ENCODE data around the gene SETD7. TPM values are rescaled to one million over a fixed set of nuclear protein-coding genes. Genes with fewer than 3 reads are reported as not detected.

The SETD7 gene
- total and polyA plus RNA-seq, 4 donors, result 30.3 to 82.4 (median 58.8) TPM

DNA sequence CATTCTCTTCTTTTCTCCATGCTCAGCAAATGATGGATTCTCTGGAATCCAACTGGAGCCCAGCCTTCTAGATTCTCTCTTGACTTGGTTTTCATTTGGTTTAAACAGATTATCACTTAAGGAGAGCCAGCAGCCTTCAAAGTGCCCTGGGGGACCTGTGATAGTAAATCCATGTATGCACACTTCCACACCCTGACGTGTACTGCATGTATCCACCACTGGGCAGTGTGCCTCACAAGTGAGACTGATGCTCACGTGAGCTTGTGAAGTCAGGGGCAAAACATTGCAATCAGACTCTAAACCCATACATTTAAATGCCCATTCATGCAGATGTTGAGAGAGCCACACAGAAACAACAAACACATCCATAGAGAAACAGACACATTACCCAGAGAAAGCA, 28.0 kb upstream of the SETD7 start:
- no peaks in the 10 kb centered on the region for H3K36me3 ChIP-seq (ENCODE audit: control insufficient read depth in 1 of 2, insufficient read depth in 2 of 2, low read length in 1 of 2)
- no peaks in the 10 kb centered on the region for H3K4me1 ChIP-seq (ENCODE audit: control insufficient read depth in 1 of 2, insufficient read depth in 2 of 2, low read length in 2 of 2)
- no peak for DNase-seq
- ATAC-seq (ENCODE audit: low FRiP score), result no peak
- H3K9me3 ChIP-seq (ENCODE audit: control insufficient read depth, low read length), result no peaks in the 10 kb centered on the region
- H3K27me3 ChIP-seq (ENCODE audit: control insufficient read depth in 1 of 2, insufficient read depth in 2 of 2, low read length in 1 of 2), result no peaks in the 10 kb centered on the region
- WGBS, 2 donors, result 63 to 75% methylated on average over 2 of the region's 2 CpGs
- H3K4me3 ChIP-seq (ENCODE audit: low read length in 2 of 2), result no peak overlapping the region
- intact Hi-C loops (cut with DNase I), result no loop called here
- H3K27ac ChIP-seq (ENCODE audit: low read depth in 1 of 2, low read length in 2 of 2), result no peak overlapping the region

DNA sequence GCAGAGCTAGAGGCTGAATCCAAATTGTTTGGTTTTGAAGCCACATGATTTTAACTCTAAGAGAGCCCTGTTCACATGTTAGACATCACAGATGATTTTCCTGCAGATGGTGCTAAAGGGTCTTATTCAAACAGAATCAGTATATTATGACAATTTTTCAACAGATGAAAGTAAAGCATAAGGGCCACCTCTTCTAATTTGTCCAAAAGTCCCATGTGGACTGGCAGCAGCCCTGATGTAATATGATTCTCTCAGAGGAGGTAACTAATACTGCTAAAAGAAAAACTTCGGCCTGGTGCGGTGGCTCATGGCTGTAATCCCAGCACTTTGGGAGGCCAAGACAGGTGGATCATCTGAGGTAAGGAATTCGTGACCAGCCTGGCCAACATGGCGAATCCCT, 26.0 kb upstream of the SETD7 start:
- Histone ChIP-seq H3K9me3 (ENCODE audit: control insufficient read depth, low read length) (no peaks in the 10 kb centered on the region), H3K4me3 (ENCODE audit: low read length in 2 of 2) (no peak overlapping the region), H3K36me3 (ENCODE audit: control insufficient read depth in 1 of 2, insufficient read depth in 2 of 2, low read length in 1 of 2) (no peaks in the 10 kb centered on the region), H3K27ac (ENCODE audit: low read depth in 1 of 2, low read length in 2 of 2) (no peak overlapping the region), H3K4me1 (ENCODE audit: control insufficient read depth in 1 of 2, insufficient read depth in 2 of 2, low read length in 2 of 2) (no peaks in the 10 kb centered on the region), H3K27me3 (ENCODE audit: control insufficient read depth in 1 of 2, insufficient read depth in 2 of 2, low read length in 1 of 2) (no peaks in the 10 kb centered on the region)
- intact Hi-C loops (cut with DNase I), result no loop called here
- ATAC-seq (ENCODE audit: low FRiP score) (no peak), DNase-seq (no peak)
- WGBS, 2 donors, result 87 to 91% methylated on average over 4 of the region's 4 CpGs

DNA sequence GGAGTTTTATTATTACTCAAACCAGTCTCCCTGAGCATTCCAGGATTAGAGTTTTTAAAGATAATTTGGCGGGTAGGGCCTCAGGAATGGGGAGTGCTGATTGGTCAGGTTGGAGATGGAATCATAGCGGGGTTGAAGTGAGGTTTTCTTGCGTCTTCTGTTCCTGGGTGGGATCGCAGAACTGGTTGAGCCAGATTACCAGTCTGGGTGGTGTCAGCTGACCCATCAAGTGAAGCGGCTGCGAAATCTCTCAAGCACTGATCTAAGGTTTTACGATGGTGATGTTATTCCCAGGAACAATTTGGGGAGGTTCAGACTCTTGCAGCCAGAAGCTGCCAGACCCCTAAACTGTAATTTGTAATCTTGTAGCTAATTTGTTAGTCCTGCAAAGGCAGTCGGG, 25.1 kb upstream of the SETD7 start:
- intact Hi-C loops (cut with DNase I), result no loop called here
- WGBS, 2 donors, result 95 to 96% methylated on average over 8 of the region's 8 CpGs
- H3K4me3 ChIP-seq (ENCODE audit: low read length in 2 of 2), result no peak overlapping the region
- H3K36me3 ChIP-seq (ENCODE audit: control insufficient read depth in 1 of 2, insufficient read depth in 2 of 2, low read length in 1 of 2), result no peaks in the 10 kb centered on the region
- ATAC-seq (ENCODE audit: low FRiP score) (no peak), DNase-seq (no peak)
- H3K4me1 ChIP-seq (ENCODE audit: control insufficient read depth in 1 of 2, insufficient read depth in 2 of 2, low read length in 2 of 2), result no peaks in the 10 kb centered on the region
- H3K27me3 ChIP-seq (ENCODE audit: control insufficient read depth in 1 of 2, insufficient read depth in 2 of 2, low read length in 1 of 2), result no peaks in the 10 kb centered on the region
- no peaks in the 10 kb centered on the region for H3K9me3 ChIP-seq (ENCODE audit: control insufficient read depth, low read length)
- no peak overlapping the region for H3K27ac ChIP-seq (ENCODE audit: low read depth in 1 of 2, low read length in 2 of 2)

DNA sequence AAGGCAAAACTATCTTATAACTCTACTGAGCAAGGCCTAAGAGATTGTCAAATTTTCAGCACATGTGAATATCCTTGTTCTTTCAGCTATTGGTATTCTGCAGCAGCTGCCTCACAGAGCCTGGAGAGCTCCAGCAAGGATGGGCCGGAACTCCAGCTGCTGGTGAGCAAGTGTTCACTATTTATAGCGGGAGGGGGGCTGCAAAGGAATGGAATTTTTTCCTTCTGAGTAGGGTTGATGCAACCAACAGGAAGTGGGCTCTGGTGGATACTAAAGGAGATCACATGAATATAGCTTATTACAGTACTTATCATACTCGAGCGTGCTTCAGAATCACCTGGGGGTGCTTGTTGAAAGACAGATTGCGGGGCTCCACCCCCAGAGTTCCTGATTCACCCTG, 20.2 kb upstream of the SETD7 start:
- no peak overlapping the region for H3K27ac ChIP-seq (ENCODE audit: low read depth in 1 of 2, low read length in 2 of 2)
- no peaks in the 10 kb centered on the region for H3K4me1 ChIP-seq (ENCODE audit: control insufficient read depth in 1 of 2, insufficient read depth in 2 of 2, low read length in 2 of 2)
- WGBS, 2 donors, result 90 to 94% methylated on average over 5 of the region's 5 CpGs
- H3K27me3 ChIP-seq (ENCODE audit: control insufficient read depth in 1 of 2, insufficient read depth in 2 of 2, low read length in 1 of 2), result no peaks in the 10 kb centered on the region
- no peak overlapping the region for H3K4me3 ChIP-seq (ENCODE audit: low read length in 2 of 2)
- H3K9me3 ChIP-seq (ENCODE audit: control insufficient read depth, low read length), result no peaks in the 10 kb centered on the region
- ATAC-seq (ENCODE audit: low FRiP score), result no peak
- no peak for DNase-seq
- no peaks in the 10 kb centered on the region for H3K36me3 ChIP-seq (ENCODE audit: control insufficient read depth in 1 of 2, insufficient read depth in 2 of 2, low read length in 1 of 2)
- intact Hi-C loops (cut with DNase I), result no loop called here

DNA sequence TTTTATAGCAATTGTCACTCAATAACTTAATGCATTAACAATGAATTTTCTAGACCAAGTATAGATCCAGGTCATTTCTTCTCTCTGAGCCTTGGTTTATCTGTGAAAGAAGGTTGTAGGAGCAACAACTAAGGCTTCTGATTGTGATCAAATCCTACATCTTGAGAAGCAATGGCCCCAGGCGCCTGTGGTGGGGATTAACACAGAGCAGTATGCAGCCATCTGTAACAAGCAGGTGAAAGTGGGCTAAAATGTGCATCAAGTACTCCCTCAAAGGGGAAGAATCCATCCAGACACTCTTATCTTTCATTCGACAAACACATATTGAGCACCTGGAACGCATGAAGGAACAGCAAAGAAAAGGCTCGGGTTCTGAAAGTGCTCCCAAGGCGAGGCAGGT, 19.1 kb upstream of the SETD7 start:
- ATAC-seq (ENCODE audit: low FRiP score), result no peak
- intact Hi-C loops (cut with DNase I), result no loop called here
- H3K27me3 ChIP-seq (ENCODE audit: control insufficient read depth in 1 of 2, insufficient read depth in 2 of 2, low read length in 1 of 2), result no peaks in the 10 kb centered on the region
- DNase-seq, result no peak
- 85 to 93% methylated on average over 5 of the region's 5 CpGs for WGBS, 2 donors
- no peak overlapping the region for H3K4me3 ChIP-seq (ENCODE audit: low read length in 2 of 2)
- no peaks in the 10 kb centered on the region for H3K4me1 ChIP-seq (ENCODE audit: control insufficient read depth in 1 of 2, insufficient read depth in 2 of 2, low read length in 2 of 2)
- no peaks in the 10 kb centered on the region for H3K9me3 ChIP-seq (ENCODE audit: control insufficient read depth, low read length)
- H3K27ac ChIP-seq (ENCODE audit: low read depth in 1 of 2, low read length in 2 of 2), result no peak overlapping the region
- H3K36me3 ChIP-seq (ENCODE audit: control insufficient read depth in 1 of 2, insufficient read depth in 2 of 2, low read length in 1 of 2), result no peaks in the 10 kb centered on the region

DNA sequence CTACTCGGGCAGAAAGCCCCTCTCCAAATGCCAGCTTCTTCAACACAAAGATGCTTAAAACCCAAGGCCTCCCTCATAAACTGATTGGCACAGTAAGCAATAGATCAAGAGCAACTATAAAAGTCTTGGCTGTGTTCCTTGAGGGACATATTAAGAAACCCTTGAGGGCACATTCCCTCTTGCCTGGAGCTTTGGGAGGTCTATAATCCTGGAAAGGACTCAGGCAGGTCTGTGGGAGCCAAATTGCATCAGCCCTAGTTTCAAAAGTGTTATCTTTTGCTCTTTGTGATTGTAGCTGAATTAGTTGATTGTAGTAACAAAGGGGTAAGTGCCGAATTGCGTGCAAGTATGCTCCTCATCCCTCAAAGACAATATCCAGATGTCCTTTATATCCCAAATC, 18.6 kb upstream of the SETD7 start:
- 88 to 92% methylated on average over 3 of the region's 3 CpGs for WGBS, 2 donors
- DNase-seq, result no peak
- Histone ChIP-seq H3K9me3 (ENCODE audit: control insufficient read depth, low read length) (no peaks in the 10 kb centered on the region), H3K36me3 (ENCODE audit: control insufficient read depth in 1 of 2, insufficient read depth in 2 of 2, low read length in 1 of 2) (no peaks in the 10 kb centered on the region), H3K4me3 (ENCODE audit: low read length in 2 of 2) (no peak overlapping the region), H3K27me3 (ENCODE audit: control insufficient read depth in 1 of 2, insufficient read depth in 2 of 2, low read length in 1 of 2) (no peaks in the 10 kb centered on the region), H3K27ac (ENCODE audit: low read depth in 1 of 2, low read length in 2 of 2) (no peak overlapping the region), H3K4me1 (ENCODE audit: control insufficient read depth in 1 of 2, insufficient read depth in 2 of 2, low read length in 2 of 2) (no peaks in the 10 kb centered on the region)
- intact Hi-C loops (cut with DNase I), result no loop called here
- no peak for ATAC-seq (ENCODE audit: low FRiP score)

DNA sequence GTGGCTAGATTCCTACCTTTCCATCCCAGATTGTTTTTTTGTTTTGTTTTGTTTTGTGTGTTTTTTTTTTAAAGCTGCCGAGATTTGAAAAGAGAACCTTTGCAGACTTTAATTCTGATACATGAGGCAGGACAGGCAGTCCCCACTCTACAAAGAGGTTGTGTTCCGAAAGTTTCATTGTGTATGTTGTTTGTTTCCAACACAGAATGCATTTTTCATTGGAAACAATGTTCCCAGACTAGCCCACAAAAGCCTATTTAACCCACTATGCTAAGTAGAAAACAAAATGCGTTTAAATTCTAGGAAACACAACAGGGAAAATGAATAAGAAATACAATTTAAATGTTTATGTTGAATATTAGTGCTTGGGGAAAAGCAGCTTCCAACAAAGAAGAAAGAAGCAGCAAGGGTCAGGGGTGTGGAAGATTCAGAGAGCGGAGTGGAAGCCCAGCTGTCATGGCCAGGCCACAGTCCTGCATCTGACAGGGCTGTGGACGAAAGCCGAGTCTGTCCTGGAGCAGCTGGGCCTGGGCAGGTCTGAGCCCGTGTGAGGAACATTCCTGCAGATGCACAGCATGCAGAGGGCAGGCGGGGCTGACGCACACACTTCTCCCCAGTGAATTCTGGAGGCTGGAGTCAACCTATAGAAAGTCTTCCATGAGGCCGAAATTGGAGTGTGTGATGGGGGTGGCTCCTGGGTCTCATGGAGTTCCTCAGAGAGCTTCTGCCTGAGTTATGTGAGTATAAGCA, 12.4 kb upstream of the SETD7 start:
- Histone ChIP-seq H3K4me1 (ENCODE audit: control insufficient read depth in 1 of 2, insufficient read depth in 2 of 2, low read length in 2 of 2) (no peaks in the 10 kb centered on the region), H3K27me3 (ENCODE audit: control insufficient read depth in 1 of 2, insufficient read depth in 2 of 2, low read length in 1 of 2) (no peaks in the 10 kb centered on the region), H3K4me3 (ENCODE audit: low read length in 2 of 2) (no peak overlapping the region), H3K9me3 (ENCODE audit: control insufficient read depth, low read length) (no peaks in the 10 kb centered on the region), H3K36me3 (ENCODE audit: control insufficient read depth in 1 of 2, insufficient read depth in 2 of 2, low read length in 1 of 2) (no peaks in the 10 kb centered on the region), H3K27ac (ENCODE audit: low read depth in 1 of 2, low read length in 2 of 2) (no peak overlapping the region)
- WGBS, 2 donors, result 89 to 93% methylated on average over 10 of the region's 10 CpGs
- no peak for ATAC-seq (ENCODE audit: low FRiP score)
- no peak for DNase-seq
- intact Hi-C loops (cut with DNase I), result no loop called here

DNA sequence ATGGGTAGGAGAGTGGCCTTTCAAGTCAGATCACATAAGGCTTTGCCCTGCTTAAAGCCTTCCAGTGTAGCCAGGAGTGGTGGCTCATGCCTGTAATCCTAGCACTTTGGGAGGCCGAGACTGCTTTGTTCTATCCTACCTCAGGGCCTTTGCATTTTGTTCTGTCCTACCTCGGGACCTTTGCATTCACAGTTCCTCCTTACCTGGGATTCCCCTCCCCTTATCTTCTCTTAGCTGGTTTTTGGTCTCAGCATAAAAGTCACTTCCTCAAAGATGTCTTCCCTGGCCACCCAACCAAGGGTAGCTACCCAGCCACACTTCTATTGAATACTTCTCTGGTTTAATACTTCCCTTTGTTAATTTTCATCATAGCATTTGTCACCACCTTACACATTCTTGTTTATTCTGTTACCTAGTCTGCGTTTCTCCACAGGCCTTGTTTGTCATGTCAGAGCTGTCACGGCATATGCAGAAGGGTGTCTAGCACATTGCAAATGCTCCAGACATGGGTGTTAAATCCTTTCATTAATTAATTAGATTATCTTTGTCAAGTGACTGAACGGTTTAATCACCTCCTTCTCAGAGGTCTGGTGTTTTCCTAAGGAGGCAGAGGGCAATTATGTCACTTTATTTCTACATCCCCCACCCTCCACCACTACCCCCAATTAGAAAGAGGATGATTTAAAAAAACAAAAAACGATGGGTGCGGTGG, 11.3 kb upstream of the SETD7 start:
- 89 to 90% methylated on average over 7 of the region's 7 CpGs for WGBS, 2 donors
- Histone ChIP-seq H3K27me3 (ENCODE audit: control insufficient read depth in 1 of 2, insufficient read depth in 2 of 2, low read length in 1 of 2) (no peaks in the 10 kb centered on the region), H3K4me3 (ENCODE audit: low read length in 2 of 2) (no peak overlapping the region), H3K36me3 (ENCODE audit: control insufficient read depth in 1 of 2, insufficient read depth in 2 of 2, low read length in 1 of 2) (no peaks in the 10 kb centered on the region), H3K27ac (ENCODE audit: low read depth in 1 of 2, low read length in 2 of 2) (no peak overlapping the region), H3K4me1 (ENCODE audit: control insufficient read depth in 1 of 2, insufficient read depth in 2 of 2, low read length in 2 of 2) (no peaks in the 10 kb centered on the region), H3K9me3 (ENCODE audit: control insufficient read depth, low read length) (no peaks in the 10 kb centered on the region)
- ATAC-seq (ENCODE audit: low FRiP score) (no peak), DNase-seq (no peak)
- intact Hi-C loops (cut with DNase I), result no loop called here

DNA sequence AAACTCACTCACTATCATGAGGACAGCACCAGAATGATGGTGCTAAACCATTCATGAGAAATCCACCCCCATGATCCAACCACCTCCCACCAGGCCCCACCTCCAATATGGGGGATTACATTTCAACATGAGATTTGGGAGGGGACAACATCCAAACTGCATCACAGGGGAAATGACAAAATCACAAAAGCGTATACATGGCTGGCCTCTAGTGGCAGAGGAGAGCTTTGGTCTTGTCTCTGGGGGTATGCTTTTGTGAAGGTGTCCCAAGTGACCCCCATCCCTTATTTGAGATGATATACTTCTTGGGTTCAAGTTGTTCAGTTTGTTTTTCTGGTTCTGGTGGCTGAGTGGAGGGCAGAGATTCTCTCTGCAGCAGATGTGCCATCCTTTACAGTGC, 8.5 kb upstream of the SETD7 start:
- intact Hi-C loops (cut with DNase I), result no loop called here
- Histone ChIP-seq H3K4me3 (ENCODE audit: low read length in 2 of 2) (no peak overlapping the region), H3K36me3 (ENCODE audit: control insufficient read depth in 1 of 2, insufficient read depth in 2 of 2, low read length in 1 of 2) (no peaks in the 10 kb centered on the region), H3K27me3 (ENCODE audit: control insufficient read depth in 1 of 2, insufficient read depth in 2 of 2, low read length in 1 of 2) (no peaks in the 10 kb centered on the region), H3K9me3 (ENCODE audit: control insufficient read depth, low read length) (no peaks in the 10 kb centered on the region), H3K4me1 (ENCODE audit: control insufficient read depth in 1 of 2, insufficient read depth in 2 of 2, low read length in 2 of 2) (no peaks in the 10 kb centered on the region), H3K27ac (ENCODE audit: low read depth in 1 of 2, low read length in 2 of 2) (no peak overlapping the region)
- ATAC-seq (ENCODE audit: low FRiP score) (no peak), DNase-seq (no peak)
- WGBS, 2 donors, result 88 to 92% methylated on average over 1 of the region's 1 CpG

All from aorta (tissue), 5 donors.